Dermis blood vessel endothelial cell (primary cell): ENCODE results near the gene C2orf42. TPM values are rescaled to one million over a fixed set of nuclear protein-coding genes. Genes with fewer than 3 reads are reported as not detected.
"Not testable (repeated sequence)": the region's sequence is repeated elsewhere in the genome, so short reads cannot be mapped to it uniquely, and the experiment has no call there.

Source experiments
- DNase-seq: peaks from one replicate; pipeline ENCODE4 v3.0.0; 2010
- total RNA-seq: library from RNA; depleted of rRNA; stranded (reverse); fragments of >200 nt; gene quantifications from 2 replicates; pipeline ENCODE4 v1.2.3, GENCODE V29; 2014

The C2orf42 gene
- total RNA-seq, 1 donor from 2014 or later: 25.5 TPM

- DNase-seq: not testable (repeated sequence)
These were observed 21.1 kb downstream of the C2orf42 start for GRCh38 chr2:70169654-70170245.

- DNase-seq: peak; percentile 36
These were observed 29.7 kb downstream of the C2orf42 start for GRCh38 chr2:70161069-70161534.

GRCh38 chr2:70160545-70160944 is 30.3 kb downstream of the C2orf42 start:
- DNase-seq: no peak

- DNase-seq: not testable (repeated sequence)
These were observed 41.6 kb downstream of the C2orf42 start for GRCh38 chr2:70149130-70149686.

GRCh38 chr2:70148211-70148760 is 42.5 kb downstream of the C2orf42 start:
- not testable (repeated sequence) for DNase-seq

GRCh38 chr2:70145851-70146739 is 44.7 kb downstream of the C2orf42 start:
- no peak for DNase-seq

- DNase-seq: no peak
These were observed 45.7 kb downstream of the C2orf42 start for GRCh38 chr2:70145144-70145490.

GRCh38 chr2:70144443-70145143 is 46.2 kb downstream of the C2orf42 start:
- DNase-seq: no peak

- peak; percentile 71 for DNase-seq
These were observed 47.3 kb downstream of the C2orf42 start for GRCh38 chr2:70143314-70144150.

- peak; percentile 100 for DNase-seq
These were observed 48.1 kb downstream of the C2orf42 start for GRCh38 chr2:70142590-70143313.

- peak; percentile 60 for DNase-seq
These were observed 48.8 kb downstream of the C2orf42 start for GRCh38 chr2:70141902-70142589.

- DNase-seq: peak; percentile 54
These were observed 49.5 kb downstream of the C2orf42 start for GRCh38 chr2:70141212-70141901.

- DNase-seq: no peak
These were observed 50.0 kb downstream of the C2orf42 start for GRCh38 chr2:70140791-70141211.

- DNase-seq: not testable (repeated sequence)
These were observed 56.4 kb downstream of the C2orf42 start for GRCh38 chr2:70134323-70134983.

GRCh38 chr2:70133491-70134322 is 57.1 kb downstream of the C2orf42 start:
- DNase-seq: peak; percentile 68

- no peak for DNase-seq
These were observed 57.7 kb downstream of the C2orf42 start for GRCh38 chr2:70133127-70133452.

GRCh38 chr2:70132244-70133126 is 58.3 kb downstream of the C2orf42 start:
- DNase-seq: peak; percentile 70
